Liver (tissue), 9 donors: Measurements from ENCODE around the gene TTYH2. TPM values are rescaled to one million over a fixed set of nuclear protein-coding genes. Genes with fewer than 3 reads are reported as not detected.

Experiments used
- DNase-seq: peaks from one replicate; pipeline ENCODE4 v3.0.0-alpha.2; 2017; ENCODE audit warnings: low spot score
- H3K27ac ChIP-seq, 2 donors: one replicate each; pipeline ENCODE4 v1.7.0; 2013; ENCODE audit warnings: inconsistent platforms in 2 of 2, low read length in 2 of 2, control low read depth in 1 of 2, low read depth in 1 of 2, mild to moderate bottlenecking in 1 of 2
- H3K27me3 ChIP-seq, 4 donors: one replicate each; pipeline versions ENCODE4 v1.6.1 to v1.7.0; 2013; ENCODE audit warnings: low read length in 3 of 4, inconsistent platforms in 1 of 4, mild to moderate bottlenecking in 1 of 4, moderate library complexity in 1 of 4; ENCODE audit not compliant: control insufficient read depth in 4 of 4, insufficient read depth in 4 of 4
- H3K36me3 ChIP-seq, 4 donors: one replicate each; pipeline versions ENCODE4 v1.6.1 to v1.7.0; 2013; ENCODE audit warnings: low read length in 3 of 4, mild to moderate bottlenecking in 3 of 4, low read depth in 1 of 4, moderate library complexity in 1 of 4; ENCODE audit not compliant: control insufficient read depth in 4 of 4, insufficient read depth in 3 of 4
- H3K4me1 ChIP-seq, 4 donors: one replicate each; pipeline versions ENCODE4 v1.6.1 to v1.7.0; 2013; ENCODE audit warnings: low read length in 3 of 4, mild to moderate bottlenecking in 3 of 4, moderate library complexity in 1 of 4; ENCODE audit not compliant: control insufficient read depth in 4 of 4, insufficient read depth in 4 of 4
- H3K4me3 ChIP-seq, 3 donors: one replicate each; pipeline versions ENCODE4 v1.6.1 to v1.7.0; 2013; ENCODE audit warnings: low read length in 3 of 3, control low read depth in 1 of 3, low read depth in 1 of 3, mild to moderate bottlenecking in 1 of 3
- H3K9ac ChIP-seq, 2 donors: one replicate each; pipeline ENCODE4 v1.7.0; 2013; ENCODE audit warnings: low read length in 2 of 2, mild to moderate bottlenecking in 2 of 2, moderate library complexity in 2 of 2, control low read depth in 1 of 2, low read depth in 1 of 2
- H3K9me3 ChIP-seq, 4 donors: one replicate each; pipeline versions ENCODE4 v1.6.1 to v1.7.0; 2013; ENCODE audit warnings: low read length in 3 of 4; ENCODE audit not compliant: control insufficient read depth in 4 of 4
- CTCF ChIP-seq: fragments of 150-350 bp; IDR thresholded peaks from 2 replicates; pipeline ENCODE4 v1.5.1; 2017; ENCODE audit warnings: improper control_type of control experiment, low read depth, low read length; ENCODE audit not compliant: missing input control
- EGR1 ChIP-seq, 2 donors: IDR thresholded peaks; 2 replicates each; pipeline ENCODE4 v1.6.1; 2016 to 2018; ENCODE audit warnings: antibody characterized with exemption in 2 of 2, low read depth in 2 of 2
- FOXA1 ChIP-seq: IDR thresholded peaks from 2 replicates; pipeline ENCODE4 v1.6.1; 2016; ENCODE audit warnings: antibody characterized with exemption
- FOXA2 ChIP-seq: IDR thresholded peaks from 2 replicates; pipeline ENCODE4 v1.6.1; 2016; ENCODE audit warnings: antibody characterized with exemption
- GABPA ChIP-seq, 2 donors: IDR thresholded peaks in 1 of 2; conservative IDR thresholded peaks in 1 of 2; 2 replicates each; pipeline ENCODE4 v1.6.1; 2016; ENCODE audit warnings: antibody characterized with exemption in 2 of 2, mild to moderate bottlenecking in 1 of 2, moderate library complexity in 1 of 2
- HNF4A ChIP-seq, 2 donors: conservative IDR thresholded peaks; 2 replicates each; pipeline ENCODE4 v1.6.1; 2016; ENCODE audit warnings: antibody characterized with exemption in 2 of 2, mild to moderate bottlenecking in 2 of 2
- HNF4G ChIP-seq: IDR thresholded peaks from 2 replicates; pipeline ENCODE4 v1.6.1; 2016; ENCODE audit warnings: antibody characterized with exemption
- JUND ChIP-seq, 2 donors: IDR thresholded peaks; 2 replicates each; pipeline ENCODE4 v1.6.1; 2016; ENCODE audit warnings: antibody characterized with exemption in 2 of 2
- MAX ChIP-seq: IDR thresholded peaks from 2 replicates; pipeline ENCODE4 v1.6.1; 2016; ENCODE audit warnings: antibody characterized with exemption
- NR2F2 ChIP-seq: IDR thresholded peaks from 2 replicates; pipeline ENCODE4 v1.6.1; 2016; ENCODE audit warnings: antibody characterized with exemption
- RAD21 ChIP-seq, 2 donors: IDR thresholded peaks; 2 replicates each; pipeline ENCODE4 v1.6.1; 2016; ENCODE audit warnings: antibody characterized with exemption in 2 of 2, mild to moderate bottlenecking in 2 of 2
- REST ChIP-seq: IDR thresholded peaks from 2 replicates; pipeline ENCODE4 v1.6.1; 2016; ENCODE audit warnings: antibody characterized with exemption, mild to moderate bottlenecking
- RXRA ChIP-seq, 2 donors: IDR thresholded peaks; 2 replicates each; pipeline ENCODE4 v1.6.1; 2017 to 2018; ENCODE audit warnings: antibody characterized with exemption in 2 of 2, mild to moderate bottlenecking in 1 of 2
- SP1 ChIP-seq: IDR thresholded peaks from 2 replicates; pipeline ENCODE4 v1.6.1; 2018; ENCODE audit warnings: antibody characterized with exemption, mild to moderate bottlenecking
- TAF1 ChIP-seq: conservative IDR thresholded peaks from 2 replicates; pipeline ENCODE4 v1.6.1; 2016; ENCODE audit warnings: antibody characterized with exemption, mild to moderate bottlenecking
- YY1 ChIP-seq: IDR thresholded peaks from 2 replicates; pipeline ENCODE4 v1.6.1; 2016; ENCODE audit warnings: antibody characterized with exemption, mild to moderate bottlenecking
- ZBTB33 ChIP-seq: IDR thresholded peaks from 2 replicates; pipeline ENCODE4 v1.6.1; 2016; ENCODE audit warnings: antibody characterized with exemption
- WGBS: extraction: QIAGEN DNeasy Blood & Tissue Kit; methylation state at CpG from one replicate; pipeline ENCODE4 v1.1.7; 2013; 5-methylcytosine and 5-hydroxymethylcytosine counted together
- polyA plus RNA-seq, 2 donors: library from polyadenylated mRNA; stranded (reverse) in 1 of 2; unstranded in 1 of 2; fragments of 200-250 nt in 1 of 2; fragments of >200 nt in 1 of 2; fragmentation: Nextera tagmentation in 1 of 2; extraction: Ambion mirVana in 1 of 2; gene quantifications; one replicate each; pipeline versions ENCODE4 v1.2.1 to v1.2.3, GENCODE V29; 2013 to 2015
- total RNA-seq, 2 donors: library from RNA; depleted of rRNA; stranded (reverse); fragments of >200 nt; gene quantifications; one replicate each; pipeline ENCODE4 v1.2.3, GENCODE V29; 2014
- TF ChIP-seq, protein P1 (sequence below): IDR thresholded peaks from 2 replicates; pipeline ENCODE4 v1.6.1; 2016; ENCODE audit warnings: antibody characterized with exemption
- donor health status: healthy.
- donor health status: healthy.
- donor health status: healthy.
- donor health status: healthy.
- donor health status: healthy.

TTYH2 gene
- total and polyA plus RNA-seq, 4 donors = 0.40 to 2.4 (median 0.99) TPM

DNA sequence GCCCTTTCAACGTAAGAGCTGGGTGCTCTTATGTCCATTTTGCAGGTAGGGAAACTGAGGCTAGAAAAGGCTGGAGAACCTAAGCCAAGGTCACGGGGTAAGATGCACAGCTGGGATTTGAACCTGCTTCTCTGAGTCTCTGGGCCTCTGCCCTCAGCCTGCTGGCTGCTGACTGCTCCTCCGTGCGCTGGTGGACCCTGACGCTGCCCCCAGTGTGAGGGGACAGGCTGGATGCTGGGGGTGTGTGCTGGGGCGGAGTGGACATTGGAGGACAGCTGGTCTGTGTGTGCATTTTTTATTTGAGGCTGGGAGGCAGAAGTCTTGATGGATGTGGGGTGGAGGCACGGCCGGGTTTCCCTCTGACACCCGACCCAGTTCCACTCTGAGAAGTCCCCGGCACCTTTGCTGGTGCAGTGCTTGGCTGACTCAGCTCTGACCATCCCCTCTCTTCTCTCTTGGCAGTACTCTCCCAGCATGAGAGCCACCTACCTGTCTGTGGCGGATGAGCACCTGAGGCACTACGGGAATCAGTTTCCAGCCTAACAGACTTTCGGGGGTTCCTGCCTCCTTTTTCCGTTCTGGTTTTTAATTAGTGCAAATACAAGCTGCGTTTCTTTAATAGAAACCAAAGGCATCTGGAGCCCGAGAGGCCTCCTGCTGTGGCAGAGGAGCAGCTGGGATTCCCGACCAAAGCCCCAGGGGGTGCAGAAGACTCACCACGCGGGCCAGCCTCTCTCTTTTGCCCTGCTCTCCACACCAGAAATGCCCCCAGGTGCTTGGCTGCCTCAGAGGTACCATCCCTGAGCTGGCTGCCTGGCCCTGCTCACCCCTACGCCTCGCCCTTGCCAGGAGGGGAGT lies 46.5 kb downstream of the TTYH2 start:
- TF ChIP-seq RXRA (IDR thresholded peaks at IDR 0.05) = no peak
- TF ChIP-seq RAD21 (IDR thresholded peaks at IDR 0.05) = no peak
- no peak for TF ChIP-seq FOXA2
- TF ChIP-seq EGR1 (IDR thresholded peaks at IDR 0.05; ENCODE audit: low read depth in 2 of 2) = no peak
- no peak for TF ChIP-seq MAX
- no peak overlapping the region for H3K9ac ChIP-seq
- WGBS = 59% methylated on average over 21 of the region's 21 CpGs
- H3K9me3 ChIP-seq = no peaks in the 10 kb centered on the region
- no peak overlapping the region for H3K4me3 ChIP-seq
- H3K27me3 ChIP-seq = peaks cover 0 to 3% (median 0%) of the 10 kb centered on the region in 4 donors
- DNase-seq = no peak
- no peaks in the 10 kb centered on the region for H3K4me1 ChIP-seq
- no peaks in the 10 kb centered on the region for H3K36me3 ChIP-seq
- H3K27ac ChIP-seq = no peak overlapping the region

DNA sequence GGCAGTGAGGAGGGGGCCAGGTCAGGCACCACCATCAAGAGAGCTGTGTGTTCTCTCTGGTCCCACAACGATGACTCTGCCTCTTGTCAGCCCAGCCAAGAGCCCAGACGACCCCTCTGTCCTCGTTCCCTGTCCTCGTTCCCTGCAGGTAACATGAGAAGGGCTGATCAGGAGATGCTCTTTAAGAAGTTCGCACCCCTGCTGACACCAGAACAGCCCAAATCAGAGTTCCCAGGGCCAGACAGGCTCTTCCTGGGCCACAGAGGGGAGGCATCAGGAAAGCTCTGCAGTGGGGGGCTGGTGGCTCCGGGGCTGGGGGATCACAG lies 47.1 kb downstream of the TTYH2 start:
- no peak for DNase-seq
- 54% methylated on average over 6 of the region's 6 CpGs for WGBS
- H3K9me3 ChIP-seq = no peaks in the 10 kb centered on the region
- H3K4me1 ChIP-seq = no peaks in the 10 kb centered on the region
- no peak overlapping the region for H3K27ac ChIP-seq
- no peak for TF ChIP-seq GABPA (IDR thresholded peaks at IDR 0.05 in 1 of 2, conservative IDR thresholded peaks at IDR 0.05 in 1 of 2)
- no peak for TF ChIP-seq FOXA2
- TF ChIP-seq RXRA (IDR thresholded peaks at IDR 0.05) = no peak
- no peak for TF ChIP-seq HNF4A (conservative IDR thresholded peaks at IDR 0.05)
- TF ChIP-seq JUND (IDR thresholded peaks at IDR 0.05) = no peak
- no peak for TF ChIP-seq CTCF
- TF ChIP-seq HNF4G = no peak
- no peak for TF ChIP-seq ZBTB33
- TF ChIP-seq YY1 = no peak
- TF ChIP-seq RAD21 (IDR thresholded peaks at IDR 0.05) = no peak
- TF ChIP-seq EGR1 (IDR thresholded peaks at IDR 0.05; ENCODE audit: low read depth in 2 of 2) = no peak
- no peak for TF ChIP-seq REST
- TF ChIP-seq, protein P1, sequence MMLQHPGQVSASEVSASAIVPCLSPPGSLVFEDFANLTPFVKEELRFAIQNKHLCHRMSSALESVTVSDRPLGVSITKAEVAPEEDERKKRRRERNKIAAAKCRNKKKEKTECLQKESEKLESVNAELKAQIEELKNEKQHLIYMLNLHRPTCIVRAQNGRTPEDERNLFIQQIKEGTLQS = no peak
- TF ChIP-seq MAX = no peak
- no peak for TF ChIP-seq SP1
- no peak for TF ChIP-seq FOXA1
- no peak for TF ChIP-seq TAF1
- TF ChIP-seq NR2F2 = no peak
- H3K9ac ChIP-seq = no peak overlapping the region
- no peak overlapping the region for H3K4me3 ChIP-seq
- H3K36me3 ChIP-seq = no peaks in the 10 kb centered on the region
- peaks cover 0 to 3% (median 0%) of the 10 kb centered on the region in 4 donors for H3K27me3 ChIP-seq
